GM12892 (cell line): ENCODE measurements around the gene AP1G2. TPM values are rescaled to one million over a fixed set of nuclear protein-coding genes. Genes with fewer than 3 reads are reported as not detected.
"Not testable (repeated sequence)": the region's sequence is repeated elsewhere in the genome, so short reads cannot be mapped to it uniquely, and the experiment has no call there.

Experiments
- DNase-seq: peaks from one replicate; pipeline ENCODE4 v3.0.0; 2011; ENCODE audit not compliant: insufficient read length
- FAIRE-seq: peaks from 2 replicates; lab custom pipeline; 2011; peaks lifted over from hg19 to GRCh38; lab: Jason Lieb, UNC
- POLR2A ChIP-seq: IDR thresholded peaks from 2 replicates; pipeline ENCODE4 v1.6.1; 2011; ENCODE audit warnings: low read depth, low read length, control low read depth
- POLR2AphosphoS5 ChIP-seq: IDR thresholded peaks from 2 replicates; pipeline ENCODE4 v1.6.1; 2011; ENCODE audit warnings: low read depth, low read length, control low read depth
- TAF1 ChIP-seq: IDR thresholded peaks from 2 replicates; pipeline ENCODE4 v1.6.1; 2011; ENCODE audit warnings: low read depth, mild to moderate bottlenecking, control low read depth, low read length, borderline replicate concordance
- polyA plus RNA-seq: library from polyadenylated mRNA; unstranded; fragments of >200 nt; gene quantifications from one replicate; pipeline ENCODE4 v1.2.1, GENCODE V29; 2012; ENCODE audit warnings: missing spikeins, inconsistent platforms; ENCODE audit not compliant: missing spikeins

AP1G2 gene, protein sequence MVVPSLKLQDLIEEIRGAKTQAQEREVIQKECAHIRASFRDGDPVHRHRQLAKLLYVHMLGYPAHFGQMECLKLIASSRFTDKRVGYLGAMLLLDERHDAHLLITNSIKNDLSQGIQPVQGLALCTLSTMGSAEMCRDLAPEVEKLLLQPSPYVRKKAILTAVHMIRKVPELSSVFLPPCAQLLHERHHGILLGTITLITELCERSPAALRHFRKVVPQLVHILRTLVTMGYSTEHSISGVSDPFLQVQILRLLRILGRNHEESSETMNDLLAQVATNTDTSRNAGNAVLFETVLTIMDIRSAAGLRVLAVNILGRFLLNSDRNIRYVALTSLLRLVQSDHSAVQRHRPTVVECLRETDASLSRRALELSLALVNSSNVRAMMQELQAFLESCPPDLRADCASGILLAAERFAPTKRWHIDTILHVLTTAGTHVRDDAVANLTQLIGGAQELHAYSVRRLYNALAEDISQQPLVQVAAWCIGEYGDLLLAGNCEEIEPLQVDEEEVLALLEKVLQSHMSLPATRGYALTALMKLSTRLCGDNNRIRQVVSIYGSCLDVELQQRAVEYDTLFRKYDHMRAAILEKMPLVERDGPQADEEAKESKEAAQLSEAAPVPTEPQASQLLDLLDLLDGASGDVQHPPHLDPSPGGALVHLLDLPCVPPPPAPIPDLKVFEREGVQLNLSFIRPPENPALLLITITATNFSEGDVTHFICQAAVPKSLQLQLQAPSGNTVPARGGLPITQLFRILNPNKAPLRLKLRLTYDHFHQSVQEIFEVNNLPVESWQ
- polyA plus RNA-seq, result 84.2 TPM

DNA sequence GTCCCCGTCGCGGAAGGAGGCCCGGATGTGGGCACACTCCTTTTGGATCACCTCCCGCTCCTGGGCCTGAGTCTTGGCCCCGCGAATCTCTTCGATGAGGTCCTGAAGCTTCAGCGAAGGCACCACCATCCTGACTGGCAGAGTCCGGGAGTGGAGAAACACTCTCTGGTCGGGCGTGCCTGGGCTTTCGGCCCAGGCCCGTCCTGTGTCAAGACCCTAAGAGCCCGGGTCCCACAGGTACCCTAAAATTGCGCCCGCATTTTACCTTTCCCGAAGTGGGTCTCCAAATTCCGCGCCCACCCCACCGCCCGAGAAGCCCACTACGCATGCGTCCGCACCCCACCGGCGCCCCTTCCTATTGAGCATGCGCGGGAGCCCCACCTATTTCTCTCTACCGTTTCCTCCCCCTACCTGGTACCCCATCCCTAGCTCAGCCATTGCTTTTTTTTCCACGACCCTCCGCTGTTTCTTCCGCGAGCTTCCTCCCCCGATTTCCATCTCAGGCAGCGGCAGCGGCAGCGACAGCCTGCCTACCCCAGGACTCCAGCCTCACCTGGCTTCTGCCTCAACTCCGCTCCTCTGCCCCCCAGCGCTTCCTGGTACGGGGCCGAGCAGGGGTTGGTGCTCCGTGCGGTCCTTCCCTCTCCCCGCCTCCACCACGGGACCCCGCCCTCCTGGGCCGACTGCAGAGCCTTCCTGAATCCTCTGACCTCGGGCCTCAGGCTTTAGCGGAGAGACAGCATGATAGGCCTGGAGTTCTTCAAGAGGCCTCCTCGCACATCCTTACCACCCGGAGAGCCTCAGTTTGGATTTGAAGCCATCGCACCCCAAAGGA is at the start of gene AP1G2:
TSS of gene AP1G2 (minus strand) at position 606 of the 835 bp plus-strand sequence. CDS start at position 129, 477 bp downstream.
- TF ChIP-seq POLR2AphosphoS5 (peak; percentile 93), POLR2A (peak; percentile 87), TAF1 (peak; percentile 48; the same call in 1 of the 2 replicates)
- peak; percentile 92 for DNase-seq
- peak; percentile 92 for FAIRE-seq

DNA sequence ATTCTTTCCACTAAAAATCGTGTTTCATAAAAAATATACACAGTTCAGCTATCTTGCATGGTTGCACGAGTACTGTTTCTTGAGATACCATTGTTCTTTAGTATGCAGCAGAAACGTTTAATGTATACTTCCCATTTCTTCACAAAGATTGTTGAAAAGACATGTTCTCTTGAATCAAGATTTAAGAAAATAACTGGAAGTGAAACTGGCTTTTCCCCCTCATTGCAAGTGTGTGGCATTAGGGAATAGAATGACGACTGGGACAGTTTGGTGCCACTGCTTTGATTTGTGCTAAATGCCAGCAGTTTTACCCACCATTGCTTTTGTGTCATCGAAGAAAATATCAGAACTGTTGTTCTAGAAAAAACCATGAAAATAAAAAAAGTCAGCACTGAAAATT is 48.3 kb upstream of the AP1G2 start:
- DNase-seq, result no peak
- TF ChIP-seq POLR2AphosphoS5, result no peak
- no peak for TF ChIP-seq TAF1
- TF ChIP-seq POLR2A, result no peak
- no peak for FAIRE-seq

DNA sequence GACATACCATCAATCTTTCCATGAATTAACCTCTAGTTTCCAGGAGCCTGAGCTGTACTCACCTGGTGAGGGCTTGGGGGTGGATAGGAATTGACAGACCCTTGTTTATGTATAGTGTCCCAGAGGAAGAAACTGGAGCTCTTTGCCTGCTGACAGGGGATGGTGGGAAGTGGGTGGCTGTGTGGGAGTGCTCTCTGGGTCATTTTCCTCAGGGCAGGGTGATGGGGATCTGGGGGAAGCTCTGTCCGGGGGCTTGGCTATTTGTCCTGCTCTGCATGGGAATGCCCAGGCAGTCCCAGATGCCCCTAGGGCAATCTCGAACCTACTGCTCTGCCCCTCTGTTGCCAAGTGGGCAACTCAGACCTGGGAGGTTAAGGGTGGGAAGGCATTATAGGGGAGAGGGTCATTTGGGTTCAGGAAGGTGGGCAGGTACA is 46.8 kb upstream of the AP1G2 start:
- no peak for TF ChIP-seq TAF1
- no peak for TF ChIP-seq POLR2A
- no peak for TF ChIP-seq POLR2AphosphoS5
- DNase-seq (no peak), FAIRE-seq (no peak)

DNA sequence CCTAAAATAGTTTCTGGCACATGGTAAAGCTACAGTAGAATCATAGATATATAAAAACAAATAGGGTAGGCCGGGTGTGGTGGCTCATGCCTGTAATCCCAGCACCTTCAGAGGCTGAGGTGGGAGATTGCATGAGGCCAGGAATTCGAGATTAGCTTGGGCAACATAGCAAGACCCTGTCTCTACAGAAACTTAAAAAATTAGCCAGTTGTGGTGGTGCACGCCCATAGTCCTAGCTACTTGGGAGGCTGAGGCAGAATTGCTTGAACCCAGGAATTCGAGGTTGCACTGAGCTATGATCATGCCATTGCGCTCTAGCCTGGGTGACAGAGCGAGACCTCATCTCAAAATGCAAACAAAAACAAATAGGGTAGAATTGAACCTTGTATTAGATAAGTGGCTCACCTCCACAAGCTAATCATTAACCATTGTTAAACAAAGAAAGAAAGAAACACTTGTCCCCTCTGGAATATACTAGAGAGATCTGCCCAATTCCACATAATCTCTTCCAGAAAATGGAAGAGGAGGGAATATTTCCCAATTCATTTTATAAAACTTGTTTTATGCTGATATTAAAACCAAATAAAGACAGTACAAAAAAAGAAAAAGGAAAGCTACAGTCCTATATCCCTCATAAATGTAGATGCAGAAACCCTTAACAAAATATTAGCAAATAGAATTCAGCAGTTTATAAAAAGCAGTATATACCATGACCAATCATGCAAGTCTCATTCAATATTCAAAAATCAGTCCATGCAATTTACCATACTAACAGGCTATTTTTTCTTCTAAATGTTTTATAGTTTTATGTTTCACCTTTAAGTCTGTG is 45.9 kb upstream of the AP1G2 start:
- TF ChIP-seq TAF1, result no peak
- TF ChIP-seq POLR2AphosphoS5, result no peak
- TF ChIP-seq POLR2A, result no peak
- DNase-seq (no peak), FAIRE-seq (no peak)

DNA sequence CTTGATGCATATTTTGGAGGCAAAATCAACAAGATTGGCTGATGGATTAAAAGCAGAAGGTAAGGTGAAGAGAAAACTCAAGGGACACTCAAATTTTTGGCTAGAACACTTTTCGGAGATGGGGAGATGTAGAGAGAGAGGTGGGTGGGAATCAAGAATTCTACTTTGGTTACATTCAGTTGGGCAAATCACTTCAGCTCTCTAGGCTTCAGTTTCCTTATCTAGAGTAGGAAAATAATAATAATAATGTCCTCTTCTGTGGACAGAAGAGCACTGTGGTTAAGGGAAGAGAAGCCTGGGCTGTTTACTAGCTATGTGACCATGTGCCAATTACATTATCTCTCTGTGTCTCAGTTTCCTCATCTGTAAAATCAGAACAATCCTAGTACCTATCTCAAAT is 45.2 kb upstream of the AP1G2 start:
- FAIRE-seq, result no peak
- TF ChIP-seq TAF1, result no peak
- no peak for TF ChIP-seq POLR2A
- no peak for TF ChIP-seq POLR2AphosphoS5
- no peak for DNase-seq

DNA sequence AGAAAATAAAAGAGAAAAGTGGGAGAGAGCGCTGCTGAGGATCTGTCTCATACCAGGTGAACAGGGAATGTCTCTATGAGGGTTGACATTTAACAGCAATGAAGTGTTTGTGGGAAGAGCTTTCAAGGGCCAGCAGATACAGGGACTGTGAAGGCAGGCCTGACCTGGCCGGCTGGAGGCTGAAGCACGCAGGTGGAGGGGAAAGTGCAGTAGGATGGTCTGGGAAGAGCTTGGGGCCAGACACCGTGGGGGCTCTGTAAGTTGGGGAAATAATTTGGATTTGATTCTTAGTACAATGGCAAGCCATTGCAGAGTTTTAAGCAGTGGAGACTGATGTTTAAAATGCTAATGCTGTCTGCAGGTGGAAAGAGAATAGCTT is 44.8 kb upstream of the AP1G2 start:
- FAIRE-seq (no peak), DNase-seq (no peak)
- TF ChIP-seq POLR2AphosphoS5, result no peak
- TF ChIP-seq POLR2A, result no peak

DNA sequence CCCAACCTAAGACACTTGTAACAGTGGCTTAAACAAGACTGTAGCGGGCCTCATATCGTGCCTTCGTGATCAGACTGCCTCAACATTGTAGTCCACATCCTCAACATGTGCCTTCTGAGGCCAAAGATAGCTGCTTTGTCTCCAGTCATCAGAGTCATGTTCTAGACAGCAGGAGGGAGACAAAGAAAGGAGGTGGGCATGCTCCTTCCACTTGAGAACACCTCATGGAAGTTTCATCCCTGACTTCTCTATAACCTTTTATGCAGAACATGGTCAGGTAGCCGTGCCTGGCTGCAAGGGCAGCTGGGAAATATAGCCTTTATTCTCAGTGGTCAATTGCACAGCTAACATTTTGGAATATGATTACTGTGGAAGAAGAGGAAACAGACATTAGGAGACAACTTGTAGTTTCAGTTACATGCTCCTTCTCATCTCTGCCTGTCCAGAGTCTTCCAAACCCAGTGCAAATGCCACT is 43.3 kb upstream of the AP1G2 start:
- no peak for DNase-seq
- TF ChIP-seq TAF1 (no peak), POLR2AphosphoS5 (no peak), POLR2A (no peak)
- FAIRE-seq, result no peak

DNA sequence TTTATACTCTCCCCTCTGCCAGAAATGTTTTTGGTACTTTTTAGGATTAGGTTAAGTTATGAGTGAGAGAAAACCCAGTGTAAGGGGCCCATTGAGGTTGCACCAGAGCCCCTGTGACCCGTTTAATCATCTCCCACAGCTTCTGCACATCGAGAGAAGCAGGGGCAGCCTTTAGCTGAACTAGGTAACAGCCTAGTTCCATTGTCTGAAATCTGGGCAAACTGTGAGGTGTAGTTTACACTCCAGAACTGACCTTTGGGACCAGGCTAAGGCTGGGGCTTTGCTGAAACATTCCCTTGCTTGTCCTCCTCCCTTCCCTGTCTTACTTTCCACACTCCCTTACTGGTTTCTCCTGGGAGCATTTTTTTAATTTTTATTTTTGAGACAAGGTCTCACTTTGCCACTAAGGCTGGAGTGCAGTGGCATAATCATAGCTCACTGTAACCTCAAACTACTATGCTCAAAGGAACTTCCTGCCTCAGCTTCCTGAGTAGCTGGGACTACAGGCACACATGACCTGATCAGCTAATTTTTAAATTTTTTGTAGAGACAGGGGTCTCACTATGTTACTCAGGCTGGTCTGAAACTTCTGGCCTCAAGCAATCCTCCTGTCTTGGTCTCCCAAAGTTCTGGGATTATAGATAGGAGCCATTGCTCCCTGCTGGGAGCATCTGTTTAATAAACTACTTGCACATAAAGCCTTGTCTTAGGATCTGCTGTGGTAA is 42.7 kb upstream of the AP1G2 start:
- no peak for DNase-seq
- no peak for TF ChIP-seq POLR2AphosphoS5
- no peak for TF ChIP-seq TAF1
- no peak for TF ChIP-seq POLR2A
- no peak for FAIRE-seq

DNA sequence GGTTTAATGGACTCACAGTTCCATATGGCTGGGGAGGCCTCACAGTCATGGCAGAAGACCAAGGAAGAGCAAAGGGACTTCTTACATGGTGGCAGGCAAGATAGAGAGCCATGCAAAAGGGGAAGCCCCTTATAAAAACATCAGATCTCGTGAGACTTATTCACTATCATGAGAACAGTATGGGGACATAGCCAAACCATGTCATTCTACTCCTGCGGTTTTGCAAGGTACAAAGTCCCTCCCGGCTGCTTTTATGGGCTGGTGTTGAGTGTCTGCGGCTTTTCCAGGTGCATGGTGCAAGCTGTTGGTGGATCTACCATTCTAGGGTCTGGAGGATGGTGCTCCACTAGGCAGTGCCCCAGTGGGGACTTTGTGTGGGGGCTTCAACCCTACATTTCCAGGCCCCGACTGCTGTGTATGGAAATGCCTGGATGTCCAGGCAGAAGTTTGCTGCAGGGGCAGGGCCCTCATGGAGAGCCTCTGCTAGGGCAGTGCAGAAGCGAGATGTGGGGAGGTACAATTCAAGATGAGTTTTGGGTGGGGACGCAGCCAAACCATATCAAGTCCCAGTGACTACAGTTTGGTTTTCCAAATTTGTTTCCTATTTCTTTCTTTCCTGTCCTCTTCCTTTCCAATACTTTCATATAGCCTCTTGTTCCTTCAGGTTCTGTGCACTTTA is 42.0 kb upstream of the AP1G2 start:
- FAIRE-seq, DNase-seq: not testable (repeated sequence)

DNA sequence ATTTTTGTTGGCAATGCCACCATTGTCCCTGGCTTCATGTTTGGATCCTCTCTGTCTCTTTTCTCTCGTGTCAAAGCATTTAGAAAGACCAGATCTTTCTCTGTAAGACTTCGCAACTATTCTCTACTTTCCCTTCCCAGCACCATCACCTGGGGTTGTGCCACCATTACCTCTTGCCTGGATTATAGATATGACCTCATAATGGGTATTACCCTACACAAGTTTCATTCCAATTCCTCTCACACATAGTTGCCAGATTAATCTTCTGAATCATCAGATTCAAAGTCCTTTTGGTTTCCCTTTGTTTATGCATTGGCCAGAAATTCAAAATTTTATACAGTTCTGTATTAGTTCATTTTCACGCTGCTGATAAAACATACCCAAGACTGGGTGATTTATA is 41.4 kb upstream of the AP1G2 start:
- FAIRE-seq (no peak), DNase-seq (no peak)
- no peak for TF ChIP-seq POLR2A
- no peak for TF ChIP-seq TAF1
- TF ChIP-seq POLR2AphosphoS5, result no peak
